ENCODE results near the gene LAPTM5. TPM values are rescaled to one million over a fixed set of nuclear protein-coding genes. Genes with fewer than 3 reads are reported as not detected.

Gene LAPTM5
- total RNA-seq, 1 experiment from 2014 or later = 1.3 TPM

DNA sequence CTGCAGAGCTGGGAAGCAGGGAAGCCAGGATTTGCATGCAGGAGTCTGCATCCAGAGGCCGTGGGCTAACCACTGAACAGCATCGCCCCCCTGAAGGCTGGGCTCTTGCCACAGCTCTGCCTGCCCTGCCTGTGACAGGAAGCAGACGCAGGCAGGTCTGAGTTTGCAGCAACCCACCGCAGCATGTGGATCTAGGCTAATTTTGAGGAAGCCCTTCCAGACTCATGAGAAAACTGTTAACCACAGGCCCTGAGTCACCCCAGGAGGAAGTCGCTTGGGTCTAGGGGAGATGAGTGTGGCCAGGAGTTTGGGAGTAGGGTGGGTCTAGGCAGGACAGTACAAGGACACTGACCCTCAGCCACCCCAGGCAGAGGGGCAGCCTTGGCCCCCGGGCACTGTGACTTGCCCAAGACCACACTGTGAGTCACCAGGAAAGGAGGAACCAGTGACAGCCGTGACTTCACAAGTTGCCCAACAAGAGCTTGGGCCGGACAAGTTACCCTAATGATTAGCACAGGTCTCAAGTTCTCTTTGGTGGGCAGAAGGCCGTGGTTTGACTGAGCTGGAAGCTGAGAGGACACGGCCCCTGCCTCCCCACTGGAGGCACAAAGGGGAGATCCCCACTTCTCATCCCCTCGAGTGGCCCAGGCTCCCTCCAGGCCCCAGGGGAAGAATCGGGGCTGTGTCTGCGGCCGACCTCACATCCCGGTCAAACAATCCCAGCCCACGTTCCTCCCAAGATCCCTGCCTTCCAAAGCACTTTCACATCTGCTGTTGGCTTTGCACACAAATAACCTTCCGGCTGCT, 826 bp downstream of the LAPTM5 start:
- peak; percentile 93 for DNase-seq (ENCODE audit: low read depth)

DNA sequence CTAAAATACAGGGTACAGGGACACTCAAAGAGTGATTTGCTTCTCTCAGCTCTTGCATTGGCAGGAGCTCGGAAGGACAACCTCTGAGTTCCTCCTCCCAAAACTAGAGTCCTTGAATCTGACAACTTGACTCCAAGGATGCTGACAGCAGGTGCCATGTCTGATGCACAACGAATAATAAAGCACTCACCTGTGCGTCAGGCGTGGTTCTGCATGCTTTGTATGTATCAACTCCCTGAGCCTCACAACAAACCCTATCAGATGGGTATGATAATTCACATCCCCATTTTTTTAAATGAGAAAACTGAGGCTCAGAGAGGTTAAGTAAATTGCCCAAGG, 1.4 kb downstream of the LAPTM5 start:
- no peak for DNase-seq (ENCODE audit: low read depth)

- DNase-seq (ENCODE audit: low read depth) = no peak
These were observed 1.8 kb downstream of the LAPTM5 start for GRCh38 chr1:30755746-30756145.

DNA sequence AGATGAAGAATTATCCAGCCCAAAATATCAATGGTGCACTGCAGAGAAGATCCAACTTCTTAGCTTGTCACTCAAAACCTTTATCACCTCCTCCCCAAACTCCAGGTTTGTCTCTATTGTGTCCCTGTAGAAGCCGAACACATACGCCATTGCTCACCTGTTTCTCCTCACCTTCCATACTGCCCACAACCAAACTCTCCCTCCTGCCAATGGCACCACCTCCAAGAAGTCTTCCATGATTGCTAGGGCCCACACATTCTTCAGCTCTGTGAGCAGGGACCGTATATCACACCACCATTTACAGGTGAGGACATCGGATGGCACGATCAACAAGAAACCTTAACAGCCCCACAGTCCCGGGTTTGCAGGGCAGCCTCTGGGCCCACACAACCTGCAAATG, 2.2 kb downstream of the LAPTM5 start:
- DNase-seq (ENCODE audit: low read depth) = no peak

- DNase-seq (ENCODE audit: low read depth) = no peak
These were observed 2.8 kb downstream of the LAPTM5 start for GRCh38 chr1:30754684-30755171.

DNA sequence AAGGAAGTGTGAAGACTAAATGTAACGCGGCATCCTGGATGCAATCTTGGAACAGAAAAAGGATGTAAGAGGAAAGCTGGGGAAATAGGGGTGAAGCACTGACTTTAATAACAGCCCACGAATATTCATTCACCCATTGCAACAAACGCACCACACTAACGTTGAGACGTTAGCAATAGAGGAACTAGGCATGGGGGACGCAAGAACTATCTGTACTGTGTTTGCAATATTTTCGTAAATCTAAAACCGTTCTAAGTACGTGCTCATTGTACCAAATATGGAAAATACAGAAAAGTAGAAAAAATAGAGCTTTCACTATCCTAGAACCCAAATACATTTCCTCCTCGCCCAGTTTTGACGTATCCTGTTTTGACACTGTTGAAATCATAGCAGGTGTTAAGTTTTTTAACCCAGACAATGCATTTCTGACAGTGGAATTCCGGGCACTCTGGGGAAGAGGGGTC, 3.9 kb downstream of the LAPTM5 start:
- no peak for DNase-seq (ENCODE audit: low read depth)

DNA sequence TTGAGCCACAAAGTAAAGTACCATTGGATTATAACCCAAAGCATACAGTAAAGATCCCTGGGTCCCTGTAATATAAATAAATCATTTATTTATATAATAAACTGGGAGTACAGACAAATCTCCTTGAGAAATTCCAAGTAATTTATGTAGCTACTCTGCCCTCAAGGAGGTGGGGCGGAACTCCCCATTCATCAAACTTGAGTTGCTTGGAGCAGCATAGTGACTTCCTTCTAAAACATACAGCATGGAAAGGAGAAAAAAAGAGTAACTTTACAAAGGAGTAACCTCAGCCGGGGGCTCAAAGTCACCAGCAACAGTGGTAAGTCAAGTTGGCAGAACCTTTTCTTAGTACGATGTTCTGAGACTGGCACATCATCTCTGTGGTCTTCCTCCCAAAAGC, 4.5 kb downstream of the LAPTM5 start:
- DNase-seq (ENCODE audit: low read depth) = no peak

DNA sequence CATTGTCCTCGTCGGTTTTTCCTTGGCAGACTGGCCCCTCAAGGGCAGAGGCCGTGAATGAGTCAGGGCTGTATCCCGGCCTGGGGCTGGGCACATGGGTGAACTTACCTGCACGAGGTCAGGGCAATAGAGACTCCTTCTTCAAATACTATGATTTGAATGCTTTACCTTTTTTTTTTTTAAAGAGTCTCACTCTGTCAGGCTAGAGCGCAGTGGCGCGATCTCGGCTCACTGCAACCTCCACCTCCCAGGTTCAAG, 5.0 kb downstream of the LAPTM5 start:
- DNase-seq (ENCODE audit: low read depth) = no peak

GRCh38 chr1:30751830-30752650, 5.5 kb downstream of the LAPTM5 start:
- no peak for DNase-seq (ENCODE audit: low read depth)

DNA sequence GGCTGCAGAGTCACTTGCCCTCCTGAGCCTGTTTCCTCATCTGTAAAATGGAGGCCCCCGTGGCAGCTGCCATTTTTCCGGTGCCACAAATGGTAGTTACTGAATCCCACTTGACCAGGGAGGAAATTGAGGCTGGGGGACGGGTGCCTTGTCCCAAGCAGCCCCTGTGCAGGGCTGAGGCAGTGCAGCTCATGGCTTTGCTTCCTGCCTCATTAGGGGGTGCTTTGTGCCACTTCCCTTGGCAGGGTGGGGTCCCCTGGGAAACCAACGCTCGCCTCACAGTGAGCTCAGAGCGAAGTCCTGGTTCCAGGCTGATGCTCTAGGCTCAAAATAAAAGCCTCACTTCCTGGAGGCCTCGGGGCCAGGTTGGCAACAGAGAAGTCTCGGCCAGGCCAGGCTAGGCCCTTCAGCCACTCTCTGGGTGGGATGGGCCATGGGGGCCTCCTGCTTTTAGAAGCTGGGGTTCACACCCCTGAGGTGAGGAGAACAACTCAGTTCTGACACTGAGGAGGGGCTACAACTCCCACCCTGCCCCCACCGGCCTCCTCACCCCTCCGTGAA, 6.8 kb downstream of the LAPTM5 start:
- DNase-seq (ENCODE audit: low read depth) = no peak

DNA sequence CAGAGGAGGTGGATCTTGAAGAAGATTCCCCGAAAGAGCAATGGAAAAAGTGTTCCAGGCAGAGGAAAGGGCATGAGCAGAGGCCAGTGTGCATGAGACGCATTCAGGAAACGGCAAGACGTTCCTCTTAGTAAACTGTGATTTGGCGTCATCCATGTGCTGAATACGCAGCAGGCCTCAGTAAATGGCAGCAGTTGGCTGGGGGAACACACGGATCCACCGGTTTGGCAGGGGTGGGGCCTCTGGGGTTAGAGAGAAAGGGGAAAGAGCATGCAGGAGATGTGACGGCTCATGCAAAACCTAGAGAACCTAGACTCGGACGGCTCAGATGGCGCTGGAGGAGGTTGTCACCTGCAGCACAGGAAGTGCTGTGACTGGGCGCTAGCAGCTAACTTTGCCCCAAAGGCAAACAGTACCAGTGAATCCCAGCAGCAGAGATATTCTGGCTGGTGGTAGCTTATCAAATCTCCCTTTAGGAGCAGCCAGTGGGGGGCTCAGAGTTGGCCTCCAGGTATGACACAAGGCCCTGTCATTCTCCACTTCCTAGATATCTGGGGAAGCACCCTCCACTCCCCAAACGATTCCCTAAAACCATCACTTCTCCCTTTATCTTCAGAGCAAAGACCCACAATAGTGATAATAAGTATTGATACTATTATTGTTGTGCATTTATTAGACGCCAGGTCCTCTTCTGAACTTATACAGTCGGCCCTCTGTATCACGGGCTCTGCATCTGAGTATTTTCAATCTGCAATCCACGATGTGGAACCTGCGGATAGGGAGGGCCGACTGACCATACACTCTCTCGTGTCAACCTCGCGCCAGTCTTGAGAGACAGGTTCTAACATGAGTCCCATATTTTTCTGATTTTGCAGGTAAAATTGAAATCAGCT, 7.6 kb downstream of the LAPTM5 start:
- no peak for DNase-seq (ENCODE audit: low read depth)

GRCh38 chr1:30748699-30749401, 8.7 kb downstream of the LAPTM5 start:
- DNase-seq (ENCODE audit: low read depth) = no peak

GRCh38 chr1:30748098-30748698, 9.4 kb downstream of the LAPTM5 start:
- DNase-seq (ENCODE audit: low read depth) = peak; percentile 15

DNA sequence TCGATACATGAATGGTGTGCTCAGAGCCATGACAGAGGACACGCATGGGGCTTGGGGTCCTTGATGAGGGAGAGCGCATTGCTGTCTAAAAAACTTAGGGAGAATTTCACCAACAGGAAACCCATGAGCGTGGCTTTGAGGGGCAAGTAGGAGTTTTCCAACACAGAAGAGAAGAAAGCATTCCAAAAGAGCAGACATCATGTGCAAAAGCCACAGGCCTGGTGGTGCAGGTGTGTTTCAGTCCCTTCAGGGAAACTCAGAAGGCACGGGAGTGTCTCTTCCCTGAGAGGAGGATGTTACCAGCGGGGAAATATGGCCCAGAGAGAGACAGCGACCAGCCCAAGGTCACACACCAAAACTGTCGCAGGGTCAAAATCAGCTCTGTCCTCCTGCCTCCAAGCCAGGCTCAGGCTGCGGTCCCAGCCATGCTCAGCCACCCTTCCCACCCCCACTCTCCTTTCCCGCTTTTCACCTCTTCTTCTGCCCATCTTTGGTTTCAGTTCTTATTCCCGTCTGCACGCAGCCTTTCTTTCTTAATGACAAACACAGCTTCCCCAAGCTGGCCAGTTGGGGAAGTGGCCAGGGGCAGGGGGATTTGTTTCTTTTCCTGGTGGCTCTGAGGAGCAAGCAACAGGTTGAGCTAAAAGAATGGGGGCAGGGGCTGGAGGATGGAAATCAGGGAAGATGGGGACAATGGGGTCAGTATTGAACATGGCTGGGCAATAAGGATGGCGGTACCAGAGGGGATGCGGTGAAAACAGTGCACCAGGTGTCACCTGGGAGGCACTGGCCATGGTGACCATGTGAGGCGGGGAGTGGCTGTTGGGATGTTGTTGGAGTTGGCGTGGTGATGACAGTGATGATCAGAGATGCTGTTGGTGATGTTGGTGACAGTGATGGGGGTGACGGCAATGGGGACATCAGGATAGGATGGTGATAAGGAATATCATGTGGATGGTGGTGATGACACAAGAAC, 10.3 kb downstream of the LAPTM5 start:
- no peak for DNase-seq (ENCODE audit: low read depth)

GRCh38 chr1:30746212-30747032, 11.2 kb downstream of the LAPTM5 start:
- no peak for DNase-seq (ENCODE audit: low read depth)

DNA sequence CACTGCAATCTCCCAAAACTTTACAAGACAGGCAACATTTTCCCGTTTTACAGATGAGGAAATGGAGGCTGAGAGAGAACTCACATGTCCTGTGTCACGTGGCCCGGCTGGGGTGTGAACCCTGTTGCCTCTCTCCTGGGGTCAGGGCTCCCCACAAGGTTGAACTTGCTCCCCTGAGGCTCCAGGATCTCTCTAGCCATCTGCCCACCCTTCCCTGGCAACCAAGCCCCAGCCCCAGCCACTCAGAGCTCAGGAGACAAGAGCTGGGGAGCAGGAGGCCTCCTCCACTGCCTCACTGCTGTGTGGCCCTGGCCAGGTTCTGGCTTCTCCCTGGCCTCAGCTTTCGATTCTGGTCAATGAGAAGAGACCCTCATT, 11.8 kb downstream of the LAPTM5 start:
- no peak for DNase-seq (ENCODE audit: low read depth)

DNA sequence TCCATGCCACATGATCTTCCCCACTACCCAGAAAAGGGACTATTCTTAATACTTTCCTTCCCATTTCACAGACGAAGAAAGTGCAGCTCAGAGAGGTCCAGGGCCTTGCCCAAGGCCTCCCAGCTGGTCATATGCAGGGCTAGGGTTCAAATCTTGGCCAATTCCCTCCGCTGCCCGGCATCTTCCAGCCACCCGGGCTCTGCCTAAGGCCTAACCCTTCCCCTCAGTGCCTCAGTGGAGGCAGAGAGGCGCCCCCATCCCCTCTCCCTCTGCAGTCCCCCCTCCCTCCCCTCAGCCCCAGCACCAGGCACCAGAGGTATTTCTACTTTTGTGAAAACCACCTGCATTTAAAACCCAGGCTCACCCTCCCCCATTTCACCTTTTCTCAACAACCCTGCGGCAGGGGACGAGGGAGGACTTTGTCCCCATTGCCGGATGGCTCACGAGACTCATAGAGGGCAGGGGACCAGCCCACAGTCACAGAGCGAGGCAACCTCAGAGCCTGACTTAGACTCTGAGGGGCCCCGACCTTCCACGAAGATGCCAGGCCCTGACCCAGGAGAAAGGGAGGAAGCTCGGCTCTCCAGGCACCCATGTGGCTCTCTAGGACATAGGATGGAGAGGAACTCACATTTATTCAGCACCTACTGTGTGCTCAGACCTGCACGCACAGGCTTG, 12.3 kb downstream of the LAPTM5 start:
- DNase-seq (ENCODE audit: low read depth) = no peak

Measured in LHCN-M2 (cell line).